Activated CD4-positive, alpha-beta T cell treated with anti-CD3 and anti-CD28 coated beads for 4 hours (primary cell): ENCODE measurements around the gene TMX4.
"Not testable (repeated sequence)": the region's sequence is repeated elsewhere in the genome, so short reads cannot be mapped to it uniquely, and the experiment has no call there.

Experiments used
- DNase-seq, 2 donors: peaks; one replicate each; pipeline ENCODE4 v3.0.0-alpha.2; 2020

The TMX4 gene

GRCh38 chr20:7966176-7966575, 53.4 kb downstream of the TMX4 start:
- DNase-seq: no peak

- DNase-seq: no peak
These were observed 60.1 kb downstream of the TMX4 start for GRCh38 chr20:7959484-7959883.

DNA sequence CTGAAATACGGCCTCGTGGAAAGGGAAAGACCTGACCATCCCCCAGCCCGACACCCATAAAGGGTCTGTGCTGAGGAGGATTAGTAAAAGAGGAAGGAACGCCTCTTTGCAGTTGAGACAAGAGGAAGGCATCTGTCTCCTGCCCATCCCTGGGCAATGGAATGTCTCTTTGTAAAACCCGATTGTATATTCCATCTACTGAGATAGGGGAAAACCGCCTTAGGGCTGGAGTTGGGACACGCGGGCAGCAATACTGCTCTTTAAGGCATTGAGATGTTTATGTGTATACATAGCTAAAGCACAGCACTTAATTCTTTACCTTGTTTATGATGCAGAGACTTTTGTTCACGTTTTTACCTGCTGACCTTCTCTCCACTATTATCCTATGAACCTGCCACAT, 63.0 kb downstream of the TMX4 start:
- DNase-seq: not testable (repeated sequence)

- DNase-seq: no peak
These were observed 69.2 kb downstream of the TMX4 start for GRCh38 chr20:7950387-7950786.

DNA sequence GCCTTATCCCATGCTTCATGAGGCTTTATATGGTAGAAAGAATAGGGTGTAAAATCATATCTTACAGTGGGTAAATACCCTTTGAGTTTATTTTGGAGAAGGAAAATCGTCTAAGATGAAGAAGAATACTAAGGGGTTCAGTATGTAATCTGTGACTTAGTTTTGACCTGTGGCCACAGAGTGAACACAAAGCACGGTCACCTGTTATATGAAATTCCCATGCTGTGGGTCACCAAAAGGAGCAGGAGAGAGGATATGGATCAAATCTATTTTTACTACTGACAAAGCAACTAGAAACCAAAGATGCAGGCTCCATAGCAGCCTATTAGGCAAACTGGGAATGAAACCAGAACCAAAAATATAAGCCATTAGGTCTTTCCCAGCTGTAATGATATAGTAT, 75.7 kb downstream of the TMX4 start:
- DNase-seq: no peak

GRCh38 chr20:7940341-7940740, 79.2 kb downstream of the TMX4 start, which contains the start of gene HAO1:
TSS of gene HAO1 (minus strand) at chr20:7940458. CDS start at chr20:7940422, 36 bp downstream.
- DNase-seq: no peak

DNA sequence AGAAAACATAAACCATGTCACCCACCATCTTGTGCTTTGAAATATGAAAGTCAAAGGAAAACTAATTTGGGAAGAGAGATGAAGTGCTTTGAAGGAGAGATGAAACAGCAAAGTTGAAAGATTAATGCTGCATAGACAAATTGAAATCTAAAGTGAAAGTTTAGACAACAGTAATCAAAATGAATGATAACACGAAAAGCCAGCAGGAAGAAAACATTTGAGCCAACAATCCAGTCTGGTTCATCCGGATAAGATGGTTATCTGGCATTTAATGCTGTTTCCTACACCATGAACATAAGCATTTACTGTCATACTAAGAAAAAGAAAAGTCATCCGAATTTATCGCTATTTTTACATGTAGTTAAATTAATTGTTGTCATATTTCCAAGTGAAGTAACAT, 79.9 kb downstream of the TMX4 start:
- no peak for DNase-seq

GRCh38 chr20:7938058-7938457, 81.5 kb downstream of the TMX4 start:
- no peak for DNase-seq

DNA sequence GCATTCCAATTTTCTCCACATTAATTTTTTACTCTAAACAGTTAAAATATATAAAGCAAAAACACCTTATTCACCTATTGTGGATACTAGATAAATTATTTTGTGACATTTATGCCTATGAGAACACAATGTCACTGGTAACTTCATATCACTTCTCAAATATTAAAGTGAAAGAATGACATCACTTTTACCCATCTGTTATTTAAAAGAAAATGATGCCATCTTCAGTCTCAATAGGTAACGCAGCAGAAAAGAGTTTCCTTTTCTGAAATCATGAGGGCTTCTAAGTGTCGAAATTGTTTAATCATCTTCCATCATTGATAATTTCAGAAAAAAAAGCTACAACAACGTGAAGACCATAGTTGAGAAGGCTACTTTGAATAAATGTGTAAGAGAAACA, 82.2 kb downstream of the TMX4 start:
- no peak for DNase-seq

- DNase-seq: no peak
These were observed 84.5 kb downstream of the TMX4 start for GRCh38 chr20:7935027-7935551.

GRCh38 chr20:7933346-7933745, 86.2 kb downstream of the TMX4 start:
- DNase-seq: no peak

DNA sequence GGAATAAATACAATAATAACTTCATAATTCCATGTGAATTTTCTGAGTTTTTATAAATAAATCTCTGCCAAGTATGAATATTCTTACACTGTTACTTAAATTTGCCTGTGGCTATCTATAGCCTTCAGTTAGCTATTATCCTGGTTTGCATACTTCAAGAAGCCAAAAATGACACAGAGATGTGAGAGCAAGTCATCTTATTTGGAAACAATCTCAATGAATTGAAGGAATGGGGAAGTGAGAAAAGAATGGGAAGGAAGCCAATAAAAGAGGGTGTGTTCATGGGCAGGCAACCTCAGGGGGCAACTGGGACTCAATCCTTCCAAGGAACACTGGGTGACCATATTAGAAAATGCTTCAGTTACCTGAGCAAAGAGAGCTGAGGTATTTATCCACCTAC, 89.2 kb downstream of the TMX4 start:
- no peak for DNase-seq
